Testis (tissue), 3 donors: ENCODE results near the gene INHBB. TPM values are rescaled to one million over a fixed set of nuclear protein-coding genes. Genes with fewer than 3 reads are reported as not detected.
A peak's percentile ranks its signal among the peaks of the same experiment; 100 is the strongest.

ENCODE experiments used
- DNase-seq: peaks from one replicate; pipeline ENCODE4 v3.0.0-alpha.2; 2019
- H3K27ac ChIP-seq, 2 donors: fragments of 200-600 bp; sonication (generic); one replicate each; pipeline ENCODE4 v1.5.1; 2019
- H3K27me3 ChIP-seq: fragments of 200-600 bp; sonication (generic); one replicate; pipeline ENCODE4 v1.5.1; 2019
- H3K36me3 ChIP-seq: fragments of 200-600 bp; sonication (generic); one replicate; pipeline ENCODE4 v1.5.1; 2017; ENCODE audit warnings: low read depth; ENCODE audit errors: missing control alignments
- H3K4me1 ChIP-seq: fragments of 200-600 bp; sonication (generic); one replicate; pipeline ENCODE4 v1.5.1; 2019
- H3K4me3 ChIP-seq, 2 donors: fragments of 200-600 bp; sonication (generic); one replicate each; pipeline ENCODE4 v1.5.1; 2017 to 2019
- H3K9me3 ChIP-seq: fragments of 200-600 bp; sonication (generic); one replicate; pipeline ENCODE4 v1.5.1; 2017
- POLR2A ChIP-seq: fragments of 450-650 bp; IDR thresholded peaks from one replicate; pipeline ENCODE4 v1.6.1; 2017; ENCODE audit warnings: antibody characterized with exemption, mild to moderate bottlenecking, moderate library complexity
- WGBS, 2 donors: methylation state at CpG; one replicate each; pipeline ENCODE4 v1.1.5; 2018; 5-methylcytosine and 5-hydroxymethylcytosine counted together
- intact Hi-C: fragments of 100-400 bp; cut with DNase I; formaldehyde crosslinking; loops from one replicate; pipeline ENCODE4 v1.15.1; 2023; ENCODE audit warnings: low total_unique reads
- polyA plus RNA-seq: library from polyadenylated mRNA; stranded (reverse); fragments of 350-450 nt; fragmentation: Illumina TruSeq; extraction: RNeasy Lipid Tissue Mini Kit (QIAGEN cat#74804); gene quantifications from one replicate; pipeline ENCODE4 v1.2.3, GENCODE V29; 2014; ENCODE audit warnings: low read depth, low replicate concordance; ENCODE audit not compliant: insufficient read depth
- total RNA-seq, 2 donors: library from RNA; depleted of rRNA; stranded (reverse); fragments of >200 nt; gene quantifications; one replicate each; pipeline ENCODE4 v1.2.3, GENCODE V29; 2016
- TF ChIP-seq, protein P1 (sequence below), 3 experiments: fragments of 450-650 bp in 2 of 3; fragments of 200-600 bp in 1 of 3; sonication (generic) in 1 of 3; IDR thresholded peaks; one replicate each; pipeline ENCODE4 v1.5.1; 2016 to 2019; ENCODE audit warnings: antibody characterized with exemption in 3 of 3, mild to moderate bottlenecking in 2 of 3, moderate library complexity in 1 of 3

INHBB gene
- total and polyA plus RNA-seq, 3 donors from 2014 or later, result 46.1 to 123 (median 55.4) TPM

- intact Hi-C loops, result no loop called here
- Histone ChIP-seq H3K9me3 (no peaks in the 10 kb centered on the region), H3K27ac (no peak overlapping the region), H3K36me3 (no peaks in the 10 kb centered on the region), H3K4me3 (no peak overlapping the region), H3K4me1 (peaks cover 7% of the 10 kb centered on the region), H3K27me3 (no peaks in the 10 kb centered on the region)
- WGBS, 2 donors, result 78 to 96% methylated on average over 3 to 13 of the region's 13 CpGs
- no peak for DNase-seq
- TF ChIP-seq, protein P1, sequence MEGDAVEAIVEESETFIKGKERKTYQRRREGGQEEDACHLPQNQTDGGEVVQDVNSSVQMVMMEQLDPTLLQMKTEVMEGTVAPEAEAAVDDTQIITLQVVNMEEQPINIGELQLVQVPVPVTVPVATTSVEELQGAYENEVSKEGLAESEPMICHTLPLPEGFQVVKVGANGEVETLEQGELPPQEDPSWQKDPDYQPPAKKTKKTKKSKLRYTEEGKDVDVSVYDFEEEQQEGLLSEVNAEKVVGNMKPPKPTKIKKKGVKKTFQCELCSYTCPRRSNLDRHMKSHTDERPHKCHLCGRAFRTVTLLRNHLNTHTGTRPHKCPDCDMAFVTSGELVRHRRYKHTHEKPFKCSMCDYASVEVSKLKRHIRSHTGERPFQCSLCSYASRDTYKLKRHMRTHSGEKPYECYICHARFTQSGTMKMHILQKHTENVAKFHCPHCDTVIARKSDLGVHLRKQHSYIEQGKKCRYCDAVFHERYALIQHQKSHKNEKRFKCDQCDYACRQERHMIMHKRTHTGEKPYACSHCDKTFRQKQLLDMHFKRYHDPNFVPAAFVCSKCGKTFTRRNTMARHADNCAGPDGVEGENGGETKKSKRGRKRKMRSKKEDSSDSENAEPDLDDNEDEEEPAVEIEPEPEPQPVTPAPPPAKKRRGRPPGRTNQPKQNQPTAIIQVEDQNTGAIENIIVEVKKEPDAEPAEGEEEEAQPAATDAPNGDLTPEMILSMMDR (IDR thresholded peaks at IDR 0.05), result no peak
- TF ChIP-seq POLR2A, result no peak
These were observed 38.8 kb downstream of the INHBB start for GRCh38 chr2:120384486-120385354.

DNA sequence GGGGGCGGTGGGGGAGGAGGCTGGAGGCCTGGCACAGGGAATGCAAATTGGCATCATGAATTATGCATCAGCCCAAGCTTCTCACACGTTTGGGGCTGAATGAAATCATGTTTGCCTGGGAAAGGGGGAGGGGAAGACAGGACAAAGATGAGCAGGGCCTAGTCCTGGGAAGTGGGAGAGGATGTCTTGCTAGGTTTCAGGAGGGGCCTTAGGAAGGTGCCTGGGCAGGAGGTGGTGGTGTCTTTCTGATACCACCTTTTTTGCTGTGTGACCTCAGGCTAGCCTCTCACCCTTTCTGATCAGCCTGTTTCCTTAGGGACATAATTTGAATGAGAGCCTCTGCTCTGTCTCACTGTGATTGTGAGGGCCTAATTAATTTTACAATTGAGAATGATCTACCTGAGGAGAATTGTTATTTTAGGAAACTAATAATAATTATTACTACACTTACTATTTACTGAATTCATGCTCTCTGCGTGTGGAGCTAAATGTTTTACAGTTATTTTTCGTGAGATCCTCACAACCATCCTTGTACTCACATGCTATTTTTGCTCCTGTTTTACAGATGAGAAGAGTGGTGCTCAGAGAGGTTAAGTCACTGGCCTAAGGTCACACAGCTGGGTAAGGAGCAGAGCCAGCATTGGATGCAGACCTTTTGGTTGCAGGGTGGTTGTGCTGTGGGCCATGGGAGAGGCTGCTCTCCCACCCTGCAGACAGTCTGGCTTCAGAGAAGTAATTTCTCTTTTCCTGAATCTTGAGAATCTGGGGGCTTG lies 39.6 kb downstream of the INHBB start:
- no peak overlapping the region for H3K4me3 ChIP-seq
- no peaks in the 10 kb centered on the region for H3K36me3 ChIP-seq
- TF ChIP-seq POLR2A, result no peak
- TF ChIP-seq, protein P1 (IDR thresholded peaks at IDR 0.05), result no peak
- no peaks in the 10 kb centered on the region for H3K27me3 ChIP-seq
- DNase-seq, result no peak
- no peak overlapping the region for H3K27ac ChIP-seq
- 74 to 89% methylated on average over 4 of the region's 4 CpGs for WGBS, 2 donors
- peaks cover 7% of the 10 kb centered on the region for H3K4me1 ChIP-seq
- intact Hi-C loops, result no loop called here
- no peaks in the 10 kb centered on the region for H3K9me3 ChIP-seq

DNA sequence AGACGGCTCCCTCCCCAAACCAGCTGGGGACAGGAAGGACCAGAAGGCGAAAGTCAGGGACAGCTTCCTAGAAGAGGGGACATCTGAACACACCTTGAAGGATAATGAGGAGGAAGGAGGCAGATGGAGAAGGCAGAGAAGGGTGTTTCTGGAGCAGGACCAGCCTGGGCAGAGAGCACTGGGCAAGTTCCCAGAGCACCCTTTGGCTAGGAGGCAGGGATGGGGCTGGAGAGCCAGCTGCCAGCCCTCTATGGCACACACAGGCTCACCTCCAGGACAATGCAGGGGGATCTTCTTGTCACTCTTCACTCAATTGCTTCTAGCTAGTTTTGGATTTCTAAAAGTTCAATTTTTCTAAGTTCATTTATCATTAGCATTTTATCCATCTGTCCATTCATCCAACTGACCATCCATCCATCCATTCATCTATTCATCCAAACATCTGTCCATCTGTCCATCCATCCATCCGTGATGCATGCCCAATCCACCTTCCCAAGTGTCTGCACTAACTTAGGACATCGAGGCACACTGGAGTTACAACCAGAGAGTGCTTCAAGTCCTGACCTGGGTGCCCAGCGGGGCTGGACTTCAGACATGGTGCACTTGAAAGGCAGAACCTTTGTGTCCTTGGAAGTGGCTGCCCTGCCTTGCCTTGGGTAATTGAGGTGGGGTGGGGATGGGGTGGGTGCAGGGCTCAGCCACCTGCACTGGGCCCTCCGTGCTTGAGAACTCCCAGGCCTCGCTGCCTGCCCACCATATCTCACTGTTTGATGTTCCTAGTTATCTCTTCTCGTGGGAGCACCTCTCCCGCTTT lies 42.5 kb downstream of the INHBB start:
- peak; percentile 15 for DNase-seq
- H3K36me3 ChIP-seq, result no peaks in the 10 kb centered on the region
- WGBS, 2 donors, result 67 to 79% methylated on average over 9 of the region's 9 CpGs
- H3K27ac ChIP-seq, result no peak overlapping the region
- H3K27me3 ChIP-seq, result no peaks in the 10 kb centered on the region
- no peak overlapping the region for H3K4me3 ChIP-seq
- no peaks in the 10 kb centered on the region for H3K9me3 ChIP-seq
- intact Hi-C loops, result no loop called here
- peaks cover 7% of the 10 kb centered on the region for H3K4me1 ChIP-seq
- TF ChIP-seq, protein P1 (IDR thresholded peaks at IDR 0.05), result no peak
- no peak for TF ChIP-seq POLR2A

DNA sequence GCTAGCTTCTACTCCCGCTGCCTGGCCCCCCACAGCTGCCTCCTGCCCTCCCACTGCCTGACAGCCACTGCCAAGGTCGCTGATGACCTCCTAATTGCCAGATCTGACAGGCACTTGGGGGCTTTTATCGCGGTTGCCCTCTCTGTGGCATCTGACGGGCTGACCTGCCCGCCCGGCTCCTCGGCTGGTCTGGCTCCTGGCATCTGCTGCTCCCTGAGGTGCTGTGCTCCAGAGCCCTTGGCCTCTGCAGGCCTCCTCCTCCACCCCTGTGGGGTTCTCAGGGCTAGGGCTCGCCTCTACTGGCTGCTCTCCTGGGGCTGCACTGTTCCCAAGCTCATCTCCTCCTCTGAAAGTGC lies 43.1 kb downstream of the INHBB start:
- Histone ChIP-seq H3K27ac (no peak overlapping the region), H3K36me3 (no peaks in the 10 kb centered on the region), H3K27me3 (no peaks in the 10 kb centered on the region), H3K9me3 (no peaks in the 10 kb centered on the region), H3K4me3 (no peak overlapping the region), H3K4me1 (peaks cover 7% of the 10 kb centered on the region)
- peak; percentile 85 for DNase-seq
- intact Hi-C loops, result no loop called here
- TF ChIP-seq, protein P1 (IDR thresholded peaks at IDR 0.05), result no peak
- no peak for TF ChIP-seq POLR2A
- WGBS, 2 donors, result 53 to 55% methylated on average over 2 to 9 of the region's 9 CpGs
